CD4-positive, alpha-beta T cell treated with Interleukin-17A for 1 hour (primary cell): ENCODE data around the gene PREX1.

Experiments used
- DNase-seq: peaks from one replicate; pipeline ENCODE4 v3.0.0-alpha.2; 2020

The PREX1 gene

DNA sequence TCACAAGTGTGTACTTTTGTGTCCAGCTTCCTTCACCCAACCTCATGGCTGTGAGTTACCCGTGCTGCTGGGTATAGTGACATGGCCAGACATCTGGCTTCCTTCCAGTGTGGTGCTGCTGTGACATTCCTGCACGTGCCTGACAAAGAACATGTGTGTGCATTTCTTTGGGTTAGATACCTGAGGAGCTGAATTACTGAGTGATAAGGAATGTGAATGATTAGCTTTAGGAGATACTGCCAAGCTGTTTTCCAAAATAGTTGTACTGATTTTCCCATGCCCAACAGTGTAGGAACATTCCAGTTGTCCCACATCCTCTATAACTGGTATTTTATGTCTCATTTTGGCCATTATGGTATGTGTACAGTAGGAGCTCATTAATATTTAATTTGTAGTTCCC, 132.5 kb downstream of the PREX1 start:
- no peak for DNase-seq

- DNase-seq = no peak
Measured at GRCh38 chr20:48694381-48694865, 133.4 kb downstream of the PREX1 start.

DNA sequence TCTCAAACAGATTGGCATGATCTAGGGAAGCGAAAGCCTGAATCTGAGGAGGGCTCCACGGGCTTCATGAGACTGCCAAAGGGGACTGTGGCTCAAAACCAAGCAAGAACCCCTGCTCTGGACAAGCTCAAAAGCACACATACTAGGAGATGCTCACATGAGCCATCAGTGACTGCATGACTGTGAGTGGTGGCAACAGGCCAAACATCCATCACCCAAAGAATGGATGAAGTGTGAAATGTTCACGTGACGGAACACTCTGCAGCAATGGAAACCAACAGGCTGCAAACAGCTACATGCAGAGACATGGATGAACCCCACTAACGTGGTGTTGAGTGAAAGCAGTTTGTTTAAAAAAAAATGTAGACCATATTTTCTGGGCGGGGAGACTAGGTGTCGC, 136.3 kb downstream of the PREX1 start:
- no peak for DNase-seq

GRCh38 chr20:48690888-48691287, 136.9 kb downstream of the PREX1 start:
- DNase-seq = no peak

DNA sequence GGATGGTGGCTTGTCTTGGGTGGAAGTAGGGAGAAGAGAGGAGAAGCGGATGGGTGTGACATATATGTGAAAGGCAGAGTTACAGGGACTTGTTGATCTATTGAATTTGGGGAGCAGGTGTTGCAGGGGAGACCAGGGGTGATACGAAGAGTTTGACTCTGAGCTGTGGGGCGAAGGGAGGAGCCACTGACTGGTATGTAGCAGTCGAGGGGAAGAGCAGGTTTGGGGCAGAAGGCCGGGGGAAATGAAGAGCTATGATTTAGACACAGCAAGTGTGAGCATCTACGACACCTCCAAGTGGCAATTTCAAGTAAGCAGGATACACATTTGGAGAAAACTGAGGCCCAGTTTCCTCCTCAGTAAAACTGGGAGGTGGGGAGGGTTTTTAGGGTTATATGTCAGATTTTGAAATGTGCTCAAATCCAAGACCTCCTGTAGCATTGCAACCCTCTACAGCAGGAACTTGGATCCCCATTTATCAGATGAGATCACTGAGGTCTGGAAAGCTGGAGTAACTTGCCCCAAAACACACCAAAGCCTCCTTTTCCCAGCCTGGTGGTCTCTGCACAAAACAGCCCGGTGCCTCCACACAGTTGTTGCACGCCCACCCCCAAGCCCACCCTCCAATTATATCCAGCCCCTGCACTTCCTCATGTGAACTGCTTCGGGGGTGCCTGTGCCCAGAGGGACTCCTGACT, 137.8 kb downstream of the PREX1 start:
- no peak for DNase-seq

DNA sequence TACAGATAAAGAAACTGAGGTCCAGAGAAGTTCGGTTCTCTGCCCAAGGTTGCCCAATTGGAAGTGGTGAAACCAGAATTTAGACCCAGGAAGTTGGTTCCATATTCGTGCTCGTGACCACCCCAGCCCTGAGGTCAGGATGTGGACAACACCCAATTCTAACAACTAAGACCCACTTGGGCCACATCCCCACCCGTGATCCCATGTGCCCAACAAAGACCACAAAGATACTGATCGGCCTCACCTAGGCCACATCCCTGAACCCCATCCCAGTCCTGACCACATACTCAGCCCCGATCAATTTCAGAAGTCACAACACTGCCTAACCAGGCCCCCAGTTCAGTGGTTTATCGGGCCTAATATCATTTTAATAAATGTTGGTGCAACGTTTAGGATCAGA, 138.4 kb downstream of the PREX1 start:
- DNase-seq = peak; percentile 23

DNA sequence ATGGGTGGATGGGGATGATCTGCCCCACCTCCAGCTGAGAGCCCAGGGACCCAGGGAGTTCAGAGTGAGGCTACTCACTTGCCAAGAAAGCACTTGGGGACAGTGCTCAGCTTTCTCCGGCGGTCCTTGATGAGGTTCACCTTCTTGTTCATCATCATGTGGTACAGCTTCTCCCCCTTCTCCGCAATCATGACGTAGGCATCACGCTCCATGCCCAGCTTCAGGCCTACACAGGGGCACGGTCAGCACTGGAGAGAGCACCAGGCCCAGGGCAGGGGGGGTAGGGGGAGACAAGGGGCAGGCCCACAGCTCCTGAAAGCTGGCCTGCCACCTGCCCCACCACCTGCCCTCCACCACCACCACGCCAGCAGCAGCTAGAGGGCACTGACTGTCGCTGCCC, 139.2 kb downstream of the PREX1 start:
- DNase-seq = no peak

DNA sequence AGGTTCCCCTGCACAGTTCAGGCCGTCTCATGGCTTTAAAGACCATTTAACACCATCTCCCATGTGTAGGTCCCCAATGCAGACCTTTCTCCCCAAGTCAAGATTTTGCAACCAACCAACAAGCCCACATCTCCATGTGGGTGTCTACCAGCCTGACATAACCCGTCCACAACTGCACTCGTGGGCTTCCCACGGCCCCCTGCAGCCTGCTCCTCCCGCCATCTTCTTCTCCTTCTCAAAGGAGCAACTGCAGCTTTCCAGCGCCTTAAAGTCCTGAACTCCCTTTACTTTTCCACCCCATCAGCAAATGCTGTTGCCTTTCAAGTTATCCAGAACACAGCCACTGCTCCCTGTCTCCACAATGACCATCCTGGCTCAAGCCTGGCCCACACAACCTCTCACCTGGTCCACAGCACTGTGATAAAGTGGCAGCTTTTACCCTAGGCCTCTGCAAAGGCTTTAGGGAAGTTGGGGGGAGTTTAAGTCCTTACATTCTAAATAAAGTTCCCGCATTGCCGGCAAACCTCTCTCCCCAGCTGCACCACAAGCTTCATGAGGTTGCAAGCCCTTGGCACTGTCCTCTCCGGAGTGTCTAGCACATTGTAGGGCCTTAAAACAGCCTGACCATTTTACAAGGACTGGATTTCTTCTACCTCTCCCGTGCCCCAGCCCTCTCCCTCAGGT, 140.5 kb downstream of the PREX1 start:
- DNase-seq = no peak

GRCh38 chr20:48686238-48687116, 141.3 kb downstream of the PREX1 start:
- DNase-seq = no peak

DNA sequence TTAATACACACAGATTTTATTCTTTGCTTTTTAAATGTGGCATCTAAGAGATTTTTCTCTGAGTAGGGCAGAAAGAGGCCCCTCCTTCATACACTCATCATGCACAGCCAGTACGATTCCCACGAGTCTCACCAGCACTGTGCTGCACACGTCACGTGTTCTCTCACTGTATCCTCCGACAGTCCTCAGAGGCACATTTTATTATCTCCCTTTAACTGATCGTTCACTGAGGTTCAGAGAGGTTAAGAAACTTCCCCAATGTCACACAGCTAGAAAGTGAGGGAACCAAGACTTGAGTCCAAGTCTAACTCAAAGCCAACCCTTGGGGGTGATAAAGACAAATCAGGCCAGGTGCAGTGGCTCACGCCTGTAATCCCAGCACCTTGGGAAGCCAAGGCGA, 142.5 kb downstream of the PREX1 start:
- DNase-seq = no peak

- DNase-seq = no peak
Measured at GRCh38 chr20:48684501-48685041, 143.2 kb downstream of the PREX1 start.

DNA sequence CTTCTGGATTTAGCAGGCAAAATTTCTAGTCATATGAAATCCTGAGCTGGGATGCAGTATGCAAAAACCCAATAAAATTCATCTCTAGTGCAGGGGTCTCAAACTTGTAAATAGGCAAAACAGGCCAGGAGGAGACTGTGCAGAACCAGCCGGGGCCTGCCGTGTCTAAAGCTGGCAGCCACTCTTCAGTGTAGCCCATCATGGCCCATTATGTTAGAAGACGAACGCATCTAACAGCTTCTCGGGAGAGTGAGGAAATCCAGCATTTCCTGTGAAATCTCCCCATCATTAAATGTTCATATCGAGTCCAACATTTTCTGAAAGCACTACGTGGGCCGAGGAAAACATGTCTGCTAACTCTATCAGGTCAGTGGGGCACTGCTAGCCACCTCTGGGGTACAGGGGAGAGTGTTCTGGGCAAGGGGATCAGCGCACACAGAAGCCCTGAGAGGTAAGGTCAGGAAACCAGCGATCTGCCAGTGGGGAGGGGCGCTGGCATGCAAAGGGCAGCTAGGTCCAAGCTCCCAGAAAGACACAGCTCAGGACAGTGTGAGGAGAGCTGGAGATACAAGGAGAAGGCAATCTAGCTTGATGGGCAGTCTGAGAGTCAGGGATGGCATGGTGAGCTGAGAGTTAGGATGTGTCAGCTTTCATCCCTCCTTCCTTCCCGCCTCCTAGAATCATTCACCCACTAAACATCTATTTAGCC, 144.2 kb downstream of the PREX1 start:
- DNase-seq = no peak

- no peak for DNase-seq
Measured at GRCh38 chr20:48682529-48683363, 145.1 kb downstream of the PREX1 start.

GRCh38 chr20:48681873-48682426, 145.8 kb downstream of the PREX1 start:
- DNase-seq = no peak

DNA sequence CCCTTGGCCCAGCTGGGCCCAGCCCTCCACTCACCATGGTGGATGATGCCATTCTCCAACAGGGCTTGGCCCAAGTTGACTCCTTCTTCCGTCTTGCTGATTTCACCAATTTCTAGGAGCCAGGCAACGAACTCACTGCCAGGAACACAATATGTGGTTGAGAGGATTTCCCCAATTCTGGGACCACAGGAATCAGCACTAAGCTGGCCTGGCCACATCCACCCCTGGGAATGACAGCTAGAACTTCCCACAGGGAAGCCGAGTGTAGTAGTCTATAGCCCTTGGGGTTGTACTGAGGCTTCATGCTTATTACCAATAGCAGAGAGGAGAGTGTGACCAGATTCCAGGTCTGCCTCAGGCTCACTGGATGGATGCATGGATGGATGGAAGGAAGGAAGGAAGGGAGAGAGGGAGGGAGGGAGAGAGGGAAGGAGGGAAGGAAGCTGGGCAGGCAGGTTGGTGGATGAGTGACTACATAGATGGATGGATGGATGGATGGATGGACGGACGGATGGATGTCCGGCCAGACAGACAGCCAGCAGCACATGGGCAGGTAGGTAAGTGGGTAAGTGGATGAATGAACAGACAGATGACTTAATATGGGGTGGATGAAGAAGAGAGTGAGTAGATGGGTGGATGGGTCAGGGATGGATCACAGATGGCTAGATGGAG, 146.5 kb downstream of the PREX1 start:
- no peak for DNase-seq

- no peak for DNase-seq
Measured at GRCh38 chr20:48680650-48681049, 147.1 kb downstream of the PREX1 start.

GRCh38 chr20:48679599-48679998, 148.2 kb downstream of the PREX1 start:
- no peak for DNase-seq

DNA sequence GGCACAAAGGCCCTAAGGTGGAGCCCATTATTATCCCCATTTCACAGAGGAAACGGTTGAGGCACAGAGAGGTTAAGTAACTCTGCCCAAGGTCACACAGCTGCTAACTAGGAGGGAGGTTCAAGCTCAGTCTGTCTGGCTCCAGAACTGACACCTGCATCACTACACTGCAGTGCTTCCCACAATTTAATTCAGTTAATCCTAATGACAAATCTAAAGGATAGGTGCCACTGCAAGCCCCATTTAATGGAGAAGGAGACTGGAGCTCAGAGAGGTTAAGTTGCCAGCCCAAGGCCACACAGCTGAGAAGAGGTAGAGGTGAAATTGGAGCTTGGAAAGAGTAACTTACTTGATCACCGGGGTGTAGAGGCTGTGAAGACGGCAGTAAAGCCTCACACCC, 148.8 kb downstream of the PREX1 start:
- no peak for DNase-seq

- no peak for DNase-seq
Measured at GRCh38 chr20:48678421-48678820, 149.4 kb downstream of the PREX1 start.

DNA sequence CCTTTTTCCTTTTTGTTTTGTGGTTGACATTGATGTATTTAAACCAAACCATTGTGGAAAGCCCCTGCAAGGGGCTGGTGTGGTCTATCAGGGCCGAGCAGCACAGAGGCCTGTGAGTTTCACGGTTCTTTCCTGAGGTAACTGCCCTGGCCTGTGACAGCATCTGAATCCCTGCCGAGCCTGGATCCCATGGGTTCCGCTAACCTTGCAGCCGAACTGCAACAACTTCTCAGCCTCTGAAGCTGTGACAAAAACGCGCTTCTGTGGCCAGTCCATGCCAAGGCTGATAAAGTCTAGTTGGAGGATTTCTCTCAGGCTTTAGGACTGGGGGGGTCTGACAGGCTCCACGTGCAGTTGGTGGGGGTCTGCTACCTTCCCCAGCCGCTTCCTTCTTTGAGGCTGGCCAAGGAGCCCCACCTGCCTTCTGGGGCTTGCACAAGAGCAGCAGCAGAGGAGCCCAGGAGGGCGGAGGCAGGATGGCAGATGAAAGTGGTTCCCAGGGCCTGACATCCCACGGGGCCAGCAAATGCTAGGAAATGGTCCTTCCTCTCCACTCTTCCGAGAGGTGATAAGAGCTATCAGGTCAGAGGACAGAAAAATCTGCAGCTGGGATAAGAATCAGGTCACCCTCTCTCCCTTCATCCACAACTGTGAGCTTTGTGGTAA, 150.9 kb downstream of the PREX1 start:
- DNase-seq = no peak
